IPS DF 6.9 (cell line): ENCODE results near the gene ADAMTS12.

ENCODE experiments used
- DNase-seq: peaks from one replicate; pipeline ENCODE4 v3.0.0-alpha.2; 2013; ENCODE audit warnings: low read depth, low spot score
- H3K27ac ChIP-seq: one replicate; pipeline ENCODE4 v1.5.1; 2013; ENCODE audit warnings: low read length, control low read depth
- H3K27me3 ChIP-seq: 2 replicates; pipeline ENCODE4 v1.6.1; 2013; ENCODE audit warnings: mild to moderate bottlenecking, low read length; ENCODE audit not compliant: control insufficient read depth, insufficient read depth
- H3K36me3 ChIP-seq: 2 replicates; pipeline ENCODE4 v1.6.1; 2013; ENCODE audit warnings: low read length; ENCODE audit not compliant: control insufficient read depth, insufficient read depth
- H3K4me1 ChIP-seq: 2 replicates; pipeline ENCODE4 v1.6.1; 2013; ENCODE audit warnings: low read length; ENCODE audit not compliant: control insufficient read depth, insufficient read depth
- H3K4me3 ChIP-seq: 2 replicates; pipeline ENCODE4 v1.5.1; 2013; ENCODE audit warnings: mild to moderate bottlenecking, low read length
- H3K9me3 ChIP-seq: 2 replicates; pipeline ENCODE4 v1.6.1; 2013; ENCODE audit warnings: low read length, inconsistent platforms; ENCODE audit not compliant: control insufficient read depth, insufficient read depth
- WGBS: extraction: QIAGEN DNeasy Blood & Tissue Kit; methylation state at CpG from one replicate; pipeline ENCODE4 v1.1.7; 2013; ENCODE audit warnings: mixed read lengths, missing lambda C conversion rate; ENCODE audit not compliant: insufficient read length, insufficient coverage; 5-methylcytosine and 5-hydroxymethylcytosine counted together

The ADAMTS12 gene

GRCh38 chr5:33721491-33722200 lies 170.1 kb downstream of the ADAMTS12 start:
- no peak for DNase-seq
- Histone ChIP-seq H3K27me3 (no peaks in the 10 kb centered on the region), H3K4me1 (no peaks in the 10 kb centered on the region), H3K36me3 (no peaks in the 10 kb centered on the region), H3K27ac (no peak overlapping the region), H3K4me3 (no peak overlapping the region), H3K9me3 (no peaks in the 10 kb centered on the region)
- no CpG with 5 or more reads among the region's 6 CpGs for WGBS

GRCh38 chr5:33720176-33720575 lies 171.6 kb downstream of the ADAMTS12 start:
- Histone ChIP-seq H3K27ac (no peak overlapping the region), H3K9me3 (no peaks in the 10 kb centered on the region), H3K27me3 (no peaks in the 10 kb centered on the region), H3K4me1 (no peaks in the 10 kb centered on the region), H3K4me3 (no peak overlapping the region), H3K36me3 (no peaks in the 10 kb centered on the region)
- DNase-seq = no peak
- no CpG with 5 or more reads among the region's 1 CpG for WGBS

GRCh38 chr5:33719769-33720168 lies 172.0 kb downstream of the ADAMTS12 start:
- DNase-seq = no peak
- no peaks in the 10 kb centered on the region for H3K9me3 ChIP-seq
- no CpG with 5 or more reads among the region's 1 CpG for WGBS
- no peaks in the 10 kb centered on the region for H3K27me3 ChIP-seq
- no peaks in the 10 kb centered on the region for H3K4me1 ChIP-seq
- H3K36me3 ChIP-seq = no peaks in the 10 kb centered on the region
- H3K4me3 ChIP-seq = no peak overlapping the region
- no peak overlapping the region for H3K27ac ChIP-seq

DNA sequence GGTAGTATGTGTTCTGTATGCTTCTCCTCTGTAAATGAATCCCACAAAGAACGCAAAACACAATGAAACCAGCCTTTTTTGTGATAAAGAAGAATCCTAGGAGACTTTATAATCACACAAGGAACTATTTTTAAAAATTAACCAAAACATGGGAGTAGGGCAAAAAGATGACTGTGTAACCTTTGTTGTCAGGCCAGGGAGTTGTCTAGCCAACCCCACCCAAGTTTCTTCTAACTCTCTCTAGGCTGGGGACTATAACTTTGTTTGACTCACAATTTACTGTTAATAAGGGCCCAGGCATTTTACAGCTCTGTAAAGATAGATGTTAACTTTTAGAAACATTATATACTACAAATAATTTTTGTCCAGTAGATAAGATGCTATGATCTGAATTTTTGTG lies 176.1 kb downstream of the ADAMTS12 start:
- no CpG with 5 or more reads among the region's 1 CpG for WGBS
- Histone ChIP-seq H3K36me3 (no peaks in the 10 kb centered on the region), H3K27ac (no peak overlapping the region), H3K4me1 (no peaks in the 10 kb centered on the region), H3K9me3 (no peaks in the 10 kb centered on the region), H3K27me3 (no peaks in the 10 kb centered on the region), H3K4me3 (no peak overlapping the region)
- DNase-seq = no peak

DNA sequence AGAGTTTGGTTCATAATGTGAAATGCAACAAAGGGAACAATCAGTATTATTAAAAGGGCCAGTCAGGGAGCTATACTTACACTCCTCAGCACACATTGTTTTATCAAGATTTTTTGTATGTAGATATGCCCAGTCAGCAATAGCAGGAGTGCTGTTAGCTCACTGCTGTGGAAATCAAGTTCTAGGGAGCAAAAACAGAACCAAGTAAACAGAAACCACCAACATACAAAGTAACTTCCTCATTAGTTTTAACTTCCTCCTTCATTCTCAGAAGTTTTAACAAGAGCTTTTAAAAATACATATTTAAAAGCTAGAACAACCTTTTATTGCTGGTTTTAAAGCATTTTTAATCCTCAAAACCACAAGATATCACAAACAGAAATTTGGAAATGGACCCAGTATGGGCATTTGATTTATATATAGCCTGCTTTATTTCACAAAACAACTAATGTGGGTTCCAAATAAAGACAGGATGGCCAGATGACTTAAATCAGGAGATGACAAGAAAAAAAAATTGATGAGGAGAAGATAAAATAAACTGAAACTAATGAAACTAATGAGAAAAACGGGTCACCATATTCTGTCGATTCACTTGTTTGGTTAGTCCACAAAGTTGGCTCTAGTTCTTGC lies 178.5 kb downstream of the ADAMTS12 start:
- no peaks in the 10 kb centered on the region for H3K4me1 ChIP-seq
- no peaks in the 10 kb centered on the region for H3K36me3 ChIP-seq
- no peak for DNase-seq
- H3K9me3 ChIP-seq = no peaks in the 10 kb centered on the region
- no peaks in the 10 kb centered on the region for H3K27me3 ChIP-seq
- H3K27ac ChIP-seq = no peak overlapping the region
- no CpG with 5 or more reads among the region's 2 CpGs for WGBS
- no peak overlapping the region for H3K4me3 ChIP-seq

DNA sequence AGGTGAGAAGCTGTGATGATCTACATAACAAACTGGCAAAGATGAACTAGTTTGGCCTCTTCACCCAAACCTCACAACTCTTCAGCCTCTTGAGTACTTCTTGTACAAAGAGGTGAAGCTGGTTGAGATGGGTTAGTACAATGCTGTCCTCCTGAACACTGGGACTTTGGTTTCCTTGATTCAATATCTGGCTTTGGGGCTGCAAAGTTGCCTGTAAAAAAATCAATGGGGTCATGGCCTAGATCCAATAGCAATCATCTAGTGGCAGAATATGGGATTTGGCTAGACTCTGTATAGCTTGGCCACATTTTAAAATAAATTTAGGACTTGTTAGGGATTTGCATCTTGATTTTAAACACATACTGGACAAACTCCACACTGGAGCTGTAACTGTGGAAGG lies 179.1 kb downstream of the ADAMTS12 start:
- no peaks in the 10 kb centered on the region for H3K9me3 ChIP-seq
- H3K36me3 ChIP-seq = no peaks in the 10 kb centered on the region
- no peak overlapping the region for H3K4me3 ChIP-seq

GRCh38 chr5:33711094-33711679 lies 180.6 kb downstream of the ADAMTS12 start:
- H3K9me3 ChIP-seq = no peaks in the 10 kb centered on the region
- no peaks in the 10 kb centered on the region for H3K4me1 ChIP-seq
- H3K27me3 ChIP-seq = no peaks in the 10 kb centered on the region
- no CpG with 5 or more reads among the region's 3 CpGs for WGBS
- no peak for DNase-seq
- H3K36me3 ChIP-seq = no peaks in the 10 kb centered on the region
- no peak overlapping the region for H3K27ac ChIP-seq
- H3K4me3 ChIP-seq = no peak overlapping the region

More for the DNA sequence above, 179.1 kb downstream of the ADAMTS12 start:
- Histone ChIP-seq H3K4me1 (no peaks in the 10 kb centered on the region), H3K27ac (no peak overlapping the region), H3K27me3 (no peaks in the 10 kb centered on the region)
- no peak for DNase-seq

DNA sequence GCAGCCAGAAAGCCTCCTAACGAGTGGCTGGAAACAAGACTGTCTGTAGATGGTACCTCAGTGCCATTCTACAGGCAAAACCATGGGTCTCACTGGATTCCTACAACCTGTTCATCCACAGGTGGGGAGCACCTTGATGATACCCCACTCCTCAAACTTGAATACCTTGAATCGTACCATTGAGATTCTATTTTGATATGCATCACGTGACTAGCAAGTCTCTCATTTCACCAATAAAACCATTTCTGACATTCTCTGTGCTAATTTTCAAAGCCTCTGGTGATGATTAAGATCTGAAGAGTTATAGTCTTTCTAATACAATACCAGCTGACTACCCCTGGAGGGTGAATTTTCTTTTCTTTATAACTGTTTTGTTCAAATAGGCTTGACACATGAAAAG lies 188.9 kb downstream of the ADAMTS12 start:
- no CpG with 5 or more reads among the region's 3 CpGs for WGBS
- no peak overlapping the region for H3K27ac ChIP-seq
- no peaks in the 10 kb centered on the region for H3K27me3 ChIP-seq
- H3K4me3 ChIP-seq = no peak overlapping the region
- no peak for DNase-seq
- H3K36me3 ChIP-seq = no peaks in the 10 kb centered on the region
- no peaks in the 10 kb centered on the region for H3K9me3 ChIP-seq
- no peaks in the 10 kb centered on the region for H3K4me1 ChIP-seq

GRCh38 chr5:33701951-33702350 lies 189.8 kb downstream of the ADAMTS12 start:
- Histone ChIP-seq H3K4me3 (no peak overlapping the region), H3K36me3 (no peaks in the 10 kb centered on the region), H3K9me3 (no peaks in the 10 kb centered on the region), H3K27me3 (no peaks in the 10 kb centered on the region), H3K4me1 (no peaks in the 10 kb centered on the region), H3K27ac (no peak overlapping the region)
- DNase-seq = no peak
- WGBS = no CpG with 5 or more reads among the region's 2 CpGs

DNA sequence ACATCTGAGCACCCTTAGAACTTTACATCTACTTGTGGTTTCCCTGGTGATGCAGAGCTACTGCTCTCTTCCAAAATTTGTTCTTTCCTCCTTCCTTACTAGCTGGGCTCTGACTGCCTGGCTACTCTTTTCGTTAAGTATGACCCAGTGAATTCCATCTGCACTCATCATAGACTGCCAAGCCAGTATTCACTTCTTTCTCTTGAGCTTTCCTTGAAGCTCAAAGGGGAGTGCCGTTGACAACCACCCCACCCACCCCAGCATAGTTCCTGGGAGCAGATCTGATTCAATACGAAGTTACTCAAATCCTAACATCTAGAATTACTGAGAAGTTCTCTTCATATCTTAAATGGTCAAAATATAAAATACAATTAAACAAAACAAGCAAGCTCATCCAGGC lies 190.5 kb downstream of the ADAMTS12 start:
- Histone ChIP-seq H3K4me1 (no peaks in the 10 kb centered on the region), H3K36me3 (no peaks in the 10 kb centered on the region), H3K27me3 (no peaks in the 10 kb centered on the region), H3K4me3 (no peak overlapping the region), H3K27ac (no peak overlapping the region), H3K9me3 (no peaks in the 10 kb centered on the region)
- DNase-seq = no peak
- no CpG with 5 or more reads among the region's 3 CpGs for WGBS
